Suprapubic skin (tissue), 3 donors: ENCODE data around the gene TNFRSF9.

Source experiments
- POLR2A ChIP-seq, 2 donors: fragments of 450-650 bp; IDR thresholded peaks; one replicate each; pipeline ENCODE4 v1.6.1; 2017; ENCODE audit warnings: antibody characterized with exemption in 2 of 2, mild to moderate bottlenecking in 2 of 2, moderate library complexity in 2 of 2
- TF ChIP-seq, protein P1 (sequence below), 2 donors: fragments of 200-600 bp in 1 of 2; fragments of 450-650 bp in 1 of 2; sonication (generic) in 1 of 2; IDR thresholded peaks; one replicate each; pipeline ENCODE4 v1.5.1; 2016 to 2019; ENCODE audit warnings: antibody characterized with exemption in 2 of 2, mild to moderate bottlenecking in 1 of 2, moderate library complexity in 1 of 2

DNA sequence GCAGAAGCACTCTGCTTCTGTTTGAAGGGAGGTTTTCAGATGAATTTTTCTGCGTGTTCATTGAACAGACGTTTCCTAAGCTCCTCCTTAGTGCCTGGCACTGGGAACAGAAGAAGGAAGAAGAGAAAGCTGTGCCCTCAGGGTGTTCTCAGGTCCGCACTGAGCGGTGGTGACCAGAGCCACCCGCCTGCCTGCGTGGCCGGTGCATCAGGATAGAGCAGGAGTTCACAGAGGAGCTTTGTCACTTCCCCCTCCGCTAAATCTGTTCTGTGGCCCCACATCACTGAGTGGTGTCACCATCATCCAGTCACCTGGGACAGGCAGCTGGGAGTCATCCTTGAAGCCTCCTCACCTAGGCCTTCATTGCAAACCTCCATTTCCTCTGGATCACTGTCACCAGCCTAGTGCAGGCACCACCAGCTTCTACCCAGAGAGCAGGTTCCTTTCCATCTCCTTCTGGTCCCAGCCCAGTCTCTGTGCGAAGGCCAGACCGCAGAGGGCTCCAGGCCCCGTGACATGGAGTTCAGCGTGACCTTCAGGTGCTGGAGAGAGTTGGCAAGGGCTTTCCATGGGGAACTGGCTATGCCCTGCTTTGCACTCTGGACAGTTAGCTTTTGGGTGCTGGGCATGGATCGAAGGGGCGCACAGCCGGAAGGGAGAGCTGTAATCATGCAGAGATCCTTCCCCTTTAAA, 42.6 kb upstream of the TNFRSF9 start:
- TF ChIP-seq, protein P1, sequence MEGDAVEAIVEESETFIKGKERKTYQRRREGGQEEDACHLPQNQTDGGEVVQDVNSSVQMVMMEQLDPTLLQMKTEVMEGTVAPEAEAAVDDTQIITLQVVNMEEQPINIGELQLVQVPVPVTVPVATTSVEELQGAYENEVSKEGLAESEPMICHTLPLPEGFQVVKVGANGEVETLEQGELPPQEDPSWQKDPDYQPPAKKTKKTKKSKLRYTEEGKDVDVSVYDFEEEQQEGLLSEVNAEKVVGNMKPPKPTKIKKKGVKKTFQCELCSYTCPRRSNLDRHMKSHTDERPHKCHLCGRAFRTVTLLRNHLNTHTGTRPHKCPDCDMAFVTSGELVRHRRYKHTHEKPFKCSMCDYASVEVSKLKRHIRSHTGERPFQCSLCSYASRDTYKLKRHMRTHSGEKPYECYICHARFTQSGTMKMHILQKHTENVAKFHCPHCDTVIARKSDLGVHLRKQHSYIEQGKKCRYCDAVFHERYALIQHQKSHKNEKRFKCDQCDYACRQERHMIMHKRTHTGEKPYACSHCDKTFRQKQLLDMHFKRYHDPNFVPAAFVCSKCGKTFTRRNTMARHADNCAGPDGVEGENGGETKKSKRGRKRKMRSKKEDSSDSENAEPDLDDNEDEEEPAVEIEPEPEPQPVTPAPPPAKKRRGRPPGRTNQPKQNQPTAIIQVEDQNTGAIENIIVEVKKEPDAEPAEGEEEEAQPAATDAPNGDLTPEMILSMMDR (IDR thresholded peaks at IDR 0.05): no peak
- no peak for TF ChIP-seq POLR2A (IDR thresholded peaks at IDR 0.05)
